IgD-negative memory B cell (primary cell): ENCODE results near the gene CHD6. TPM values are rescaled to one million over a fixed set of nuclear protein-coding genes. Genes with fewer than 3 reads are reported as not detected.

Source experiments
- H3K27ac Mint-ChIP-seq, 3 donors: one replicate each; pipeline ENCODE4 v1.8.0; 2020 to 2022; ENCODE audit warnings: mild to moderate bottlenecking in 3 of 3, mixed read lengths in 3 of 3, moderate library complexity in 1 of 3
- H3K27me3 Mint-ChIP-seq: one replicate; pipeline ENCODE4 v1.8.0; 2021; ENCODE audit warnings: mixed read lengths
- H3K36me3 Mint-ChIP-seq: one replicate; pipeline ENCODE4 v1.8.0; 2020; ENCODE audit warnings: mild to moderate bottlenecking, mixed read lengths
- H3K4me1 Mint-ChIP-seq, 3 donors: one replicate each; pipeline ENCODE4 v1.8.0; 2020 to 2022; ENCODE audit warnings: mixed read lengths in 3 of 3, mild to moderate bottlenecking in 1 of 3
- H3K4me3 Mint-ChIP-seq, 4 donors: one replicate each; pipeline ENCODE4 v1.8.0; 2020 to 2022; ENCODE audit warnings: mild to moderate bottlenecking in 4 of 4, mixed read lengths in 4 of 4, moderate library complexity in 3 of 4
- H3K9me3 Mint-ChIP-seq, 3 donors: one replicate each; pipeline ENCODE4 v1.8.0; 2020 to 2021; ENCODE audit warnings: mixed read lengths in 3 of 3, mild to moderate bottlenecking in 1 of 3
- polyA plus RNA-seq: library from polyadenylated mRNA; unstranded; fragments of 300-500 nt; fragmentation: Illumina TruSeq; gene quantifications from one replicate; pipeline ENCODE4 v1.2.3, GENCODE V29; 2021

The CHD6 gene
- polyA plus RNA-seq, 1 donor from 2014 or later: 56.1 TPM

DNA sequence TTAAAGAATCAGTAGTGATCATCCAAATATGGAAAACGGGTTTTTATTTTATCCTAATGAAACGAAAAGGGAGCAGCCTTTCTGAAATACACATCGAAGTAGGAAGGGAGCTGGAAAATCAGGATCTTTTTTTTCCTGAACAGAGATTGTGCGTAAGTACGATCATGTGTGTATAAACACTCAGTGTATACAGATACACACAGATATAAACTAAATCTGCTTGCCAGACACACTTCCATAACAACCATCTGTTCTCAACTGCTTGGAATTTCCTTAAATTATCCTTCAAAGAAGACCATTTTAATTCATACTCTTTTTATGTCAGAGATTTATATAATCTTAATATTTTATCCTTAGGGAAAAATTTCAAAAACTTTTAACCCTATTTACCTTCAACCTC, 110.7 kb downstream of the CHD6 start:
- Mint-ChIP-seq H3K9me3 (peaks cover 0 to 10% (median 0%) of the 10 kb centered on the region in 3 donors), H3K27me3 (no peaks in the 10 kb centered on the region), H3K36me3 (peaks cover 17% of the 10 kb centered on the region), H3K4me1 (peaks cover 8 to 9% (median 8%) of the 10 kb centered on the region in 3 donors), H3K27ac (no peak overlapping the region), H3K4me3 (no peak overlapping the region)

GRCh38 chr20:41506192-41506915, 111.8 kb downstream of the CHD6 start:
- peaks cover 8 to 9% (median 8%) of the 10 kb centered on the region in 3 donors for H3K4me1 Mint-ChIP-seq
- peaks cover 17% of the 10 kb centered on the region for H3K36me3 Mint-ChIP-seq
- no peak overlapping the region for H3K4me3 Mint-ChIP-seq
- no peak overlapping the region for H3K27ac Mint-ChIP-seq
- H3K9me3 Mint-ChIP-seq: peaks cover 0 to 10% (median 0%) of the 10 kb centered on the region in 3 donors
- H3K27me3 Mint-ChIP-seq: no peaks in the 10 kb centered on the region

GRCh38 chr20:41505184-41505583, 113.0 kb downstream of the CHD6 start:
- no peak overlapping the region for H3K27ac Mint-ChIP-seq
- H3K4me3 Mint-ChIP-seq: no peak overlapping the region
- H3K36me3 Mint-ChIP-seq: peaks cover 17% of the 10 kb centered on the region
- peaks cover 0 to 10% (median 0%) of the 10 kb centered on the region in 3 donors for H3K9me3 Mint-ChIP-seq
- H3K4me1 Mint-ChIP-seq: peaks cover 8 to 9% (median 8%) of the 10 kb centered on the region in 3 donors
- H3K27me3 Mint-ChIP-seq: no peaks in the 10 kb centered on the region

DNA sequence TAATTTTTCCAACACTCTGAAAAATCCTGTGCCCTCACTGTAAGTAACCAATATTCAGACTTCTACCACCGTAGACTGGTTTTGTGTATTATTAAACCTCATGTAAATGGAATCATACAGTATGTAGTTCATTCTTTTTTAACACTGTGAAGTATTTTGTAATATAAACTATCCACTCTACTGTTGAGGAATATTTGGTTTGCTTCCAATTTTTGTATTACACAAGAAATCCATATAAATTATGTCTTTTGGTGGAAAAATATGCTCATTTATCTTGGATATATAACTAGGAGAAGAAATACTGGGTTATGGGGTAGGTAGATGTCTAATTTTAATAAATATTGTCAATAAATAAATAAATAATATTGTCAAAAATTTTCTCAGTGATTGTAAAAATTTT, 116.8 kb downstream of the CHD6 start:
- H3K36me3 Mint-ChIP-seq: peaks cover 15% of the 10 kb centered on the region
- H3K4me3 Mint-ChIP-seq: no peak overlapping the region
- H3K4me1 Mint-ChIP-seq: peaks cover 0 to 4% (median 3%) of the 10 kb centered on the region in 3 donors
- no peak overlapping the region for H3K27ac Mint-ChIP-seq
- H3K9me3 Mint-ChIP-seq: peaks cover 0 to 10% (median 0%) of the 10 kb centered on the region in 3 donors
- no peaks in the 10 kb centered on the region for H3K27me3 Mint-ChIP-seq

DNA sequence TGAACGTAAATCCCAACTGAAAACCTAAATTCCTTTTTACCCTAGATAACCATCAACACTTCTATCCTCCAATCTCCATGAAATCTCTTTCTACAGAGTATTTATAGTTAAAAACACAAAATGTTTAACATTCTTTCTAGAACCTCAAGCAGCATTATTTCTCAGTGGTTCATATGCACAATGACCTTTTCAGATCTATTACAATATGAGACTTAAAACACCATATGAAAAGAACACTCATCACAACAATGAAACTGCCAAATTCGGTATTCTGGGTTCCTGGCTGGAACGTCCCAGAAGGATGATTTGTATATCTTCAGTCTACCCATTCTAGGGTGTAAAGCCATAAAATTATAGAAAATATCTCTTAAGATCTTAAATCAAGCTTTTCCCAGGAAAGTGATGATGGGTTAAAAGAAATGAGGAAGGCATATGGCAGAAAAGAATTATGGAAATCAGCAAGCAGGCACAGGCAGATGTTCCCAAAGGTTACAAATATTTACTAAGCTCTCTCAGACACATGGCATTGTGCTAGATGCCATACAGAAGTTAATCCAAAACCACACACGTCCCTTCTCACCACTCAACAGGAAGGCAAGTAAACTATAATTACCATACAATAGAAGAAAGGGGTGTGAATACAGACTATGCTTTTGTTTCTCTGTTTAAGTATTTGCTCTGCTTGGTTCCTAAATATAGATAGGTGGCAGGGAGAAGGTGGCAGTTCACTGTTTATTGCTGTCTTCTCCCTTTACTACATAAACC, 118.0 kb downstream of the CHD6 start:
- Mint-ChIP-seq H3K4me3 (no peak overlapping the region), H3K27me3 (no peaks in the 10 kb centered on the region), H3K27ac (peak overlapping the region in 1 of 3 donors; percentile 71), H3K9me3 (no peaks in the 10 kb centered on the region), H3K4me1 (peaks cover 0 to 1% (median 0%) of the 10 kb centered on the region in 3 donors), H3K36me3 (peaks cover 8% of the 10 kb centered on the region)

DNA sequence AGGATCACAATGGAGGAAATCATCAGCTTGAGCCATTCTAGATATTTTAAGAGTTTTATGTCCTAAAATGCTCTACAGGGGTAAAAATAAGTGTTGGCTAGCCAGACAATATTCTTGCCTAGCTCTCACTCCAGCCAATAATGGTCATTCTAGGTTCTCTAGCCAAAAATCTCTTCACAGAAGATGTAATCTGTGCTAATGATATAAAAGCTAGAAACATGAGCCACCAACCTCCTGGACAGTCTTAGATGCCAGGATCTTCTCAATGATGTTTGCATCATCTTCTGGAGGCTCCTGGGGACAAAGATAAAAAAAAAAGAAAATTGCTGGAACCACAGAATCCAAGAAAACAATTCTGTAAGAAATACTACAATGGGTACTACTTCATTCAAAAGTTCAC, 119.1 kb downstream of the CHD6 start:
- H3K27ac Mint-ChIP-seq: no peak overlapping the region

GRCh38 chr20:41497186-41497895, 120.8 kb downstream of the CHD6 start:
- Mint-ChIP-seq H3K4me1 (peaks cover 0 to 1% (median 0%) of the 10 kb centered on the region in 3 donors), H3K4me3 (no peak overlapping the region), H3K36me3 (peaks cover 4% of the 10 kb centered on the region), H3K9me3 (no peaks in the 10 kb centered on the region), H3K27me3 (no peaks in the 10 kb centered on the region), H3K27ac (peak overlapping the region in 1 of 3 donors; percentile 45)

More for the DNA sequence above, 119.1 kb downstream of the CHD6 start:
- Mint-ChIP-seq H3K4me3 (no peak overlapping the region), H3K9me3 (no peaks in the 10 kb centered on the region), H3K36me3 (peaks cover 4% of the 10 kb centered on the region), H3K27me3 (no peaks in the 10 kb centered on the region), H3K4me1 (peaks cover 0 to 1% (median 0%) of the 10 kb centered on the region in 3 donors)

GRCh38 chr20:41494451-41494850, 123.7 kb downstream of the CHD6 start:
- no peaks in the 10 kb centered on the region for H3K9me3 Mint-ChIP-seq
- no peaks in the 10 kb centered on the region for H3K27me3 Mint-ChIP-seq
- H3K27ac Mint-ChIP-seq: no peak overlapping the region
- H3K4me3 Mint-ChIP-seq: no peak overlapping the region
- H3K4me1 Mint-ChIP-seq: no peaks in the 10 kb centered on the region
- peaks cover 5% of the 10 kb centered on the region for H3K36me3 Mint-ChIP-seq

DNA sequence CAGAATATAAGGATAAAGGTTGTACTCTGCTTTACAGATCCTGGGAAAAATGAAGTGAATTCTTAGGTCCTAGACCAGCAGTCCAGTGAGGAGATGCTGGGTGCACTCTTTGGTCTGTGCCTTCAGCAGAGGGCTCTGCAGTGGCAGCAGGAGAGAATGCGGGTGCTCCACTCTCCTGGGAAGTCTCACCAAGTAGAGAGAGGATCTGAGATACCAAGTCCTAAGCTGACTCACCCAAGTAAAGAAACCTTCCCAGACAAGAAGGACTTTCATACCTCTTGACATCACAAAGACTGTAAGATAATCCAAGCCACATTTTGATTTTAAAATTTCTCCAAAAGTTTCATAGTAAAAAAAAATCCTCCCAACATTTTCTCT, 134.6 kb downstream of the CHD6 start:
- peaks cover 21% of the 10 kb centered on the region for H3K36me3 Mint-ChIP-seq
- no peak overlapping the region for H3K4me3 Mint-ChIP-seq
- H3K4me1 Mint-ChIP-seq: peaks cover 3 to 9% (median 5%) of the 10 kb centered on the region in 3 donors

GRCh38 chr20:41482647-41483552, 135.3 kb downstream of the CHD6 start:
- peaks cover 23% of the 10 kb centered on the region for H3K36me3 Mint-ChIP-seq

More for the DNA sequence above, 134.6 kb downstream of the CHD6 start:
- Mint-ChIP-seq H3K27me3 (no peaks in the 10 kb centered on the region), H3K27ac (peak overlapping the region in 1 of 3 donors; percentile 17), H3K9me3 (no peaks in the 10 kb centered on the region)

GRCh38 chr20:41480054-41480770, 138.0 kb downstream of the CHD6 start:
- Mint-ChIP-seq H3K9me3 (no peaks in the 10 kb centered on the region), H3K27me3 (no peaks in the 10 kb centered on the region), H3K4me1 (peaks cover 3 to 9% (median 5%) of the 10 kb centered on the region in 3 donors), H3K4me3 (peak overlapping the region in 1 of 4 donors; percentile 23), H3K36me3 (peaks cover 23% of the 10 kb centered on the region), H3K27ac (no peak overlapping the region)

More at GRCh38 chr20:41482647-41483552, 135.3 kb downstream of the CHD6 start:
- no peaks in the 10 kb centered on the region for H3K9me3 Mint-ChIP-seq
- H3K27me3 Mint-ChIP-seq: no peaks in the 10 kb centered on the region
- H3K4me1 Mint-ChIP-seq: peaks cover 3 to 9% (median 5%) of the 10 kb centered on the region in 3 donors
- H3K4me3 Mint-ChIP-seq: no peak overlapping the region
- H3K27ac Mint-ChIP-seq: peak overlapping the region in 1 of 3 donors; percentile 17

GRCh38 chr20:41479113-41479512, 139.1 kb downstream of the CHD6 start:
- Mint-ChIP-seq H3K9me3 (no peaks in the 10 kb centered on the region), H3K27ac (peak overlapping the region in 1 of 3 donors; percentile 33), H3K4me3 (no peak overlapping the region), H3K27me3 (no peaks in the 10 kb centered on the region), H3K4me1 (peaks cover 3 to 9% (median 5%) of the 10 kb centered on the region in 3 donors), H3K36me3 (peaks cover 23% of the 10 kb centered on the region)

- H3K4me3 Mint-ChIP-seq: no peak overlapping the region
- H3K27me3 Mint-ChIP-seq: no peaks in the 10 kb centered on the region
- H3K4me1 Mint-ChIP-seq: peaks cover 3 to 9% (median 5%) of the 10 kb centered on the region in 3 donors
- no peaks in the 10 kb centered on the region for H3K9me3 Mint-ChIP-seq
- H3K27ac Mint-ChIP-seq: peak overlapping the region in 1 of 3 donors; percentile 14
- H3K36me3 Mint-ChIP-seq: peaks cover 23% of the 10 kb centered on the region
Observed at GRCh38 chr20:41478026-41478425, 140.2 kb downstream of the CHD6 start.
